Measurements from ENCODE around the gene RPAIN.
A peak's percentile ranks its signal among the peaks of the same experiment; 100 is the strongest.

RPAIN gene

GRCh38 chr17:5431949-5432556, 12.1 kb downstream of the RPAIN start:
- no peak for TF ChIP-seq CTCF (IDR thresholded peaks at IDR 0.05)

- no peak for TF ChIP-seq CTCF (IDR thresholded peaks at IDR 0.05)
These were observed 15.0 kb downstream of the RPAIN start for GRCh38 chr17:5434984-5435383.

- no peak for TF ChIP-seq CTCF (IDR thresholded peaks at IDR 0.05)
These were observed 17.8 kb downstream of the RPAIN start for GRCh38 chr17:5437721-5438317.

GRCh38 chr17:5438716-5439445, 18.9 kb downstream of the RPAIN start, which contains the start of gene C1QBP:
Gene C1QBP, minus strand, starts transcription at chr17:5439155. Its CDS starts 82 bp downstream, at chr17:5439073.
- peak; percentile 99 for TF ChIP-seq CTCF (IDR thresholded peaks at IDR 0.05)

- TF ChIP-seq CTCF (IDR thresholded peaks at IDR 0.05), result peak; percentile 32; the same call in 1 of the 2 replicates
These were observed 19.4 kb downstream of the RPAIN start for GRCh38 chr17:5439446-5439764.

- TF ChIP-seq CTCF (IDR thresholded peaks at IDR 0.05), result no peak
These were observed 23.7 kb downstream of the RPAIN start for GRCh38 chr17:5443728-5444127.

GRCh38 chr17:5444209-5444608, 24.2 kb downstream of the RPAIN start:
- TF ChIP-seq CTCF (IDR thresholded peaks at IDR 0.05), result no peak

Data from LNCAP (cell line).